CD4-positive, alpha-beta T cell treated with Interleukin-4 for 4 hours (primary cell): ENCODE results near the gene MED29.

ENCODE experiments used
- DNase-seq: peaks from one replicate; pipeline ENCODE4 v3.0.0-alpha.2; 2020

MED29 gene

GRCh38 chr19:39399668-39400050 lies 8.5 kb downstream of the MED29 start:
- no peak for DNase-seq

- no peak for DNase-seq
Observed at GRCh38 chr19:39400061-39400460, 8.9 kb downstream of the MED29 start.

- DNase-seq: no peak
Observed at GRCh38 chr19:39401070-39401548, 9.9 kb downstream of the MED29 start.

DNA sequence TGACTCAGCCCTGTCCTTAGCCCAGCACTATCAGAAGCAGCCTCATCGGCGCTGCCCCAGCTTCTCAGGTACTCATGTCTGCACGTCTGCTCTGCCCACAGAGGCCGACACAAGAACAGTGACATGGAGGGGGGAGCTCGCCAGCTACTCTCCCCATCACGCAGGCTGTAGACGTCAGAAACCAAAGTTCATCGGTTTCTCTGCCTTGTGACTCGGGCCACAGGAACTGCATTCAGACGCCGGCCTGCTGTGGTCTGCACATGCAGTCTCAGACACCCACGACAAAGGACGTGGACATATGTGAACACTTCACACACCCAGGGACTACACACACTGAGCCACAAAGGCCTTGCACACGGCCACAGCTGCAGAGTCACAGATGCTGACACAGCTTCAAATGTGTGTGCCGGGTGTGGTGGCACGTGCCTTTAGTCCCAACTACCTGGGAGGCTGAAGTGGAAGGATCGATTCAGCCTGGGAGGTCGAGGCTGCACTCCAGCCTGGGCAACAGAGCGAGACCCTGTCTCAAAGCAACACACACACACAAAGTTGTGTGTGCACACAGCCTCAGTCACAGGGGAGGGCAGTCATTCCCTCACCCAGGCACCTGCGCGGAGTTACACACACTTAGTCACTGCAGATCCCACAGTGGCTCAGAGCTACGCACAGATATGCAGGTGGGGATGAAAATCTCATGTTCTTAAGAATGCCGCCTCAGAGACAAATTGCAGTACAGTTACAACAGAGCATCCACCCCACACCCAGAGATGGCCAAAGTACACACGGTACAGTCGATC lies 10.6 kb downstream of the MED29 start:
- peak; percentile 96 for DNase-seq

DNA sequence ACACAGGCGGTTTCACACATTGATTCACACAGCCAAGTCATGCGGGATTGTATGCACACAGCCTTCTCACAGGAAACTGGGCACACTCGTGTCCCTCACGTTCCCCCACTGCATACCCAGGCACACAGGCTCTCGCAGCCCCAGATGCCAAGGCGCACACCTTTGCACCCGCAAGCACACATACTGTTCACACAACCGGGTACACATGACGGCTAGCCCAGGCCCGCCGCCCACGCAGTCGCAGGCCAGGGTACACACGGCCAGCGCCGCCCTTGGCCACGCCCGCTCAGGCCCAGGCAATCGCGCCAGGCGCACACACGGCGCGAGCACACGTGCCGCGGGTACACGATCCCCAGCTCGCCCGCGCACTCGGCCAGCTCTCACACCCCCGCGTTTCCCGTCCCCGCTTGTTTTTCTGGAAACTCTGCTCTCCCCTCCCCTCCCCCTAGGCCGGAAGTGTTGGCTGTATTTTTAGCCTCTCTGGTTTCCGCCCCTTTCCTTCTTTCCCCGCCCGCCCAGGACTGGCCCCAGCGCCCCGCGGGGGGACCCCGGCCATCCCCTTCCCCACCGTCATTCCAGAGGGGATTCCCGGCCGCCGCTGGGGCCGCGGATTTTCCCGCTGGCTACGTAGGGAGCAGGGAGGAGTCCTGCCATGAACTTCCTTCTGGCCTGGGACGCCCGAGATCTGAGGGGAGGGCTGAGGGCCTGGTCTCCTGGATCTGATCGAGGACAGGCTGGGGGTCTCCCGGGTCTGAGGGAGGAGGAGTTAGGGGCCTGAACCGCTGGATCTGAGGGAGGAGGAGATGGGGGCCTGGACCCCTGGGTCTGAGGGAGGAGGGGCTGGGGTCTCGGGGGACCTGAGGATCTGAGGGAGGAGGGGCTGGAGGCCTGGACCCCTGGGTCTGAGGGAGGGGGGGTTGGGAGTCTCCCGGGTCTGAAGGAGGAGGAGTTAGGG lies 11.4 kb downstream of the MED29 start:
- DNase-seq: peak; percentile 83

DNA sequence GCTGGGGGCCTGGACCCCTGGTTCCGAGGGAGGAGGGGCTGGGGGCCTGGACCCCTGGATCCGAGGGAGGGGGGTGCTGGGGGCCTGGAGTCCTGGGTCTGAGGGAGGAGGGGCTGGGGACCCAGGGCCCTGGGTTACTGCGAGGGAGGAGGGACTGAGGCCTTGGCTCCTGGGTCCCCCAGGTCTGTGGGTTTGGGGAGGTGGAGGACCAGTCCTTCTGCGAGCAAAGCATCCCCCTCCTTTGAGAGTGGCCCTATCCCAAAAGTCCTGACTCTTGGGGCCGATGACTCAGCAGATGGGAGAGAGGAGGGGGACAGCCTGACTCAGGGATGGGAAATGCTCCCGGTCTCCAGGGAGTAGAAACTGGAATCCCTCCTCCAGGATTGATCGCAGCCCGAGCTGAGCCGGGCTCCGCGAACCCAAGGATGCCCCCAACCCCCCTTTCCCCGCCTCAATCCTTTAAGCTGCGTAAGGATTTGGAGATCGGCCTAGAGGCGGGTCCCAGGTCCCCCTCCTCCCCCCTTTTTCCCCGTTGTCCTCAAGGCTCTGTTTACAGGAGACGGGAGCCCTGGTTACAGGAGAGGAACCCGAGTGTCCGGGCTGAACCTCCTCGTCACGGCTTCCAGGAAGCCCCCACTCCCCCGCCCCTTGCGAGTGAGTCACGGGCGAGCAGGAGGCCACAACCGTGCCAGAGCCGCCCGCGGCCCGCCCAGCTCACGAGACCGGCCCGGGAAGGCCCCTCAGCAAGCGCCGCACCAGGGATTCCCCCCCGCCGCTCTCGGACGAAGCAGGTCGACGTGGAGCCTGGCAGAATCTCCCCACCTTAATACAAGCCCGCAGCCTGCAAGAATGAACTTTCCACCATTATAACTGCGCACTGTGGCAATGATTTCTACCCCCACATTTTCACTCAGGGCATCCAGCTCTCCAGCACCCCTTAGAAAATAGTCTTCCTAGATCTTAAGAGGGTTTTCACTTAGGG lies 12.4 kb downstream of the MED29 start:
- DNase-seq: peak; percentile 97

DNA sequence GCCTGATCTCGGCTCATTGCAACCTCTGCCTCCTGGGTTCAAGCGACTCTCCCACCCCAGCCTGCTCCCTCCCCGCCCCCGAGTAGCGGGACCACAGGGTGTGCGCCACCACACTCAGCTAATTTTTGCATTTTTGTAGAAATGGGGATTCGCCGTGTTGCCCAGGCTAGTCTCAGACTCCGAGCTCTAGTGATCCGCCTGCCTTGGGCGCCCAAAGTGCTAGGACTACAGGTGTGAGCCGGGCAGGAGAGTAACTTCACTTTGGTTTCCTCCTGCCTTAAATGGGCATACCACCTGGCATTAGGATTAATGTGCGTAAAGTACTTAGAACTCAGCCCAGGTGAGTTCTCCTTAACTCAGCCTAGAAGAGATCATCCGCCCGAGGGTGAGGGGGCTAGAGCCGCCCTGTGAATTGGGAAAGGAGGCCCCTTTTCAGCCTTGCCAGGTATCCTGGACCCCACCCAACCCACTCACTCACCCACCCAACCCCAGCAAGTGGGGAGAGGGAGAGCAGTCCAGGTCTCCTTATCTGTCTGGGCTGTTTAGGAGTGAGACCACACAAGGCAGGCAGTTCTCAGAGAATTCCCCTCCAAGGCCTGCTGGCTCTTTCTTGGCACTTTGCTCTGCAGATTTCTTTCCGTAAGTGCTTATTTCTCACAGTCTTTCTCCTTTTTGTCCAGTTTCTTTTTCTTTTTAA lies 14.2 kb downstream of the MED29 start:
- DNase-seq: peak; percentile 24

GRCh38 chr19:39405958-39406655 lies 14.9 kb downstream of the MED29 start:
- DNase-seq: peak; percentile 94

DNA sequence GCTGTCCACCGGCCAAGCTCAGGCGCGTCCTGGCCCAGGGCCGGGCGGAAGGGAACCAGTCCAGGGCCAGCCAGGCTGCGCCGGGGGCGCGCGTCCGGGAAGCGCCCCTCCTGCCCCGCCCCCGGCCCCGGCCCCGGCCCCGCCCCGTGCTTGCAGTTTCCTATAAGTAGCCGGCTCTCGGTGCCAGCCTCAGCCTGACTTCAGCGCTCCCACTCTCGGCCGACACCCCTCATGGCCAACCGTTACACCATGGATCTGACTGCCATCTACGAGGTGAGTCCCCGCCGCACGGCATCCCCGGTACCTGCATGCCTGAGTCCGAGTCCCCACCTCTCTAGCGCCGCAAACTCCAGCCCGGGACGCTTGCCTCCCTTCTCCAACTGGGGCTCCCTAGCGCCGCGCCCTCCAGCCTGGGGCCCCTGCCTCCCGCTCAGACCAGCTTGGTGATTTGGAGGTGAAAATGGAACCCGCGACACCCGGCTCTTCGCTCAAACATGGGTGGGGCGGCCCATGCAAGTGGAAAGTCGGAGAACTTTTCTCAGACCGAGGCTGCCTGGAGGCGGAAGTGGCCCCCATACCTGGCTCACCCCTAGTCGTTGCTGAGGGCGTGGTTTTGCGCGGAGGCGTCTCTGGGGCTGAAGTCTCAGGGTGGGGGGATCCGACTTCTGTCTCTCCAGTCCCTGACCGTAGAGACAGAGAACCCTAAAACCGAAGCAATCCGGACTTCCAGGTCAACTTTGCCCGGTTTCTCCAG lies 15.7 kb downstream of the MED29 start, which contains the start of gene ZFP36:
ZFP36 (plus strand) TSS at position 192 of the 754 bp plus-strand sequence; CDS start at position 250, 58 bp downstream.
- DNase-seq: peak; percentile 91

DNA sequence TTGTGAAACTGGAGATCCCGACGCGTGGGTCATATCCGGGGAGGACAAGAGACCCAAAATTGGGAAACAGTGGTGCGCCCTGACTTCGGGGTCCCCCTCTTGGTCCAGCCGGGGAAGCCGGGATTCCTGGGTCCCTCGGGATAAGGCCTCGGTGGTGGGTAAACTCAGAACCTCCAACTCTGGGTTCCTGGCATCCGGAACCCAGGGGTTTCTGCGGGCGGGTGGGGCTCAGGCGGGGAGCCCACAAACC lies 16.2 kb downstream of the MED29 start:
- no peak for DNase-seq

- DNase-seq: peak; percentile 78
Observed at GRCh38 chr19:39407660-39408391, 16.6 kb downstream of the MED29 start.

DNA sequence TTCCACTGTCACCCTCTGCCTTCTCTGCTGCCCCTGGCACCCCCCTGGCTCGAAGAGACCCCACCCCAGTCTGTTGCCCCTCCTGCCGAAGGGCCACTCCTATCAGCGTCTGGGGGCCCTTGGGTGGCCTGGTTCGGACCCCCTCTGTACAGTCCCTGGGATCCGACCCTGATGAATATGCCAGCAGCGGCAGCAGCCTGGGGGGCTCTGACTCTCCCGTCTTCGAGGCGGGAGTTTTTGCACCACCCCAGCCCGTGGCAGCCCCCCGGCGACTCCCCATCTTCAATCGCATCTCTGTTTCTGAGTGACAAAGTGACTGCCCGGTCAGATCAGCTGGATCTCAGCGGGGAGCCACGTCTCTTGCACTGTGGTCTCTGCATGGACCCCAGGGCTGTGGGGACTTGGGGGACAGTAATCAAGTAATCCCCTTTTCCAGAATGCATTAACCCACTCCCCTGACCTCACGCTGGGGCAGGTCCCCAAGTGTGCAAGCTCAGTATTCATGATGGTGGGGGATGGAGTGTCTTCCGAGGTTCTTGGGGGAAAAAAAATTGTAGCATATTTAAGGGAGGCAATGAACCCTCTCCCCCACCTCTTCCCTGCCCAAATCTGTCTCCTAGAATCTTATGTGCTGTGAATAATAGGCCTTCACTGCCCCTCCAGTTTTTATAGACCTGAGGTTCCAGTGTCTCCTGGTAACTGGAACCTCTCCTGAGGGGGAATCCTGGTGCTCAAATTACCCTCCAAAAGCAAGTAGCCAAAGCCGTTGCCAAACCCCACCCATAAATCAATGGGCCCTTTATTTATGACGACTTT lies 17.4 kb downstream of the MED29 start:
- no peak for DNase-seq

DNA sequence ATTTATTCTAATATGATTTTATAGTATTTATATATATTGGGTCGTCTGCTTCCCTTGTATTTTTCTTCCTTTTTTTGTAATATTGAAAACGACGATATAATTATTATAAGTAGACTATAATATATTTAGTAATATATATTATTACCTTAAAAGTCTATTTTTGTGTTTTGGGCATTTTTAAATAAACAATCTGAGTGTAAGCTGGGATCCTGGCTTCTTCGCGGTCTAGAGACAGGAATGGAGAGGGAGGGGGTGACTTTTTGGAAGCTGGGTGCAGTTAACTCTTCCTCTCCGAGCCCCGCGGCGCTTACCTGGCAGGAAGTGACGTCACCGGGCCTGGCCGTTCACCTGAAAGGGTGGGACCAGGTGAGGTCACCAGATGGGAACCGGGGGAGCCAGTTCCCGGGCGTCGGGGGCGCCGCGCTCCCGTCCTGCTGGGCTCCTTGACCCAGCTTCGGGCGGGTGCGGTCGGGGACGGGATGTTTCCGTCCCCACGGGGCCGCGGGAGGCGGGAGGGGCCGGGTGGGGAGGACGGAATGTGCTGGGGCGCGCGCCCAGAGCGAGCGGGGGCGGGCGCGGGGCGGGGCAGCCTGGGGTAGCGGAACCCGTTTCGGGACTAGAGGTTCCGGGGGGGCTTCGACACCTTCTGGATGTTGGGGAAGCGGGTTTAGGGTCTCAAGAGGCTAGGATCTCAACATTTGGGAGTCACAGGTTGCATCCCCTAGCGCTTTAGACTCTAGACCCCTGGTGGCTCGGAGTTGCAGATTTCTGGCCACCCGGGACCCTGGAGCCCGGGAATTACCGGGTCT lies 18.2 kb downstream of the MED29 start:
- peak; percentile 87 for DNase-seq

DNA sequence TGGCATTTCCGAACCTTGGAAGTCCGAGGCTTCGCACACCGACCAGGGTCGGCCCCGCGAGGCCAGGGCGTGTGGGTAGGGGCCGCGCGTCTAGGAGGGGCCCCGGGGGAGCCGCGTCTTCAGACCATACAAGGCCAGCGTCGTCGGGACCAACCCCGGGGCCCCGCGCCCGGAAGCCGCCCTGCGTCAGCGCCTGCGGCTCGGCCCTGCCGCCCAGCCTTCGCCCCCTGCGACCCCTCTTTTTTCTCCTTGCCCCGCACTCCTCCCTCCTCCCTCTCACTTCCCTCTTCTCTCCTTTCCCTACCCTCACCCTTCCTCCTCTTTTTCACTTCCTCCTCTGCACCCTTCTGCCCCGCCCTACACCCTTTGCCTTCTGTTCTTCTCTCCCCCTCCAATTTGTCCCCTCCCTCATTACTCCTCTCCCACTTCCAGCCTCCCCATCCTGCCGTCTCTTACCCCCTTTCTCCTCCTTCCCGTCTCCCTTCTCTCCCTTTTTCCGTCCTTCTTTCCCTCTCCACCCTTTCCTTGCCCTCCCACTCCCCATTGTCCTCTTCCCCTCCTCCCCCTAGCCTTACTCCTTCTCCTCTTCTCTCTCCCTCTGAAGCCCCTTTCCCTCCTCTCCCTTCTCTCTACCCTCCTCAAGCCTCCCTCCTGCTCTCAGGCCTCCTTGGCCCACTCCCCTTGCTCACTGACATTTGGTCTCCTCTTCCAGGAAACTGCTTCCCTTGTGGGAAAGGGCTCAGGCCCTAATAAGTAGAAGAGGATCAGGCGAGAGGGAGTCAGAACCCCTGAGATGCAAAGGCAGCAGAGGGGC lies 19.0 kb downstream of the MED29 start:
- peak; percentile 64 for DNase-seq

DNA sequence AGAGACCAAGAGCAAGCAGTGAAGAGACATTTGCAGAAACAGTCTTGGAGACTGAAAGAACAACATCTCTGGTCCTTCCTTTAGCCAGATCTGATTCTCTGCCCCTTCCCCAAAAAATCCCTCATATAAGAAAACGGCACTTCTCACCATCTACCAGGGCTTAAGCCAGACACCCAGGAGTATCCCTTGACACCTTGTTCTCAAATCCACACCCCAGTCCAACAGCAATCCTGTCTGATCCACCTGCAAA lies 19.6 kb downstream of the MED29 start:
- DNase-seq: no peak

DNA sequence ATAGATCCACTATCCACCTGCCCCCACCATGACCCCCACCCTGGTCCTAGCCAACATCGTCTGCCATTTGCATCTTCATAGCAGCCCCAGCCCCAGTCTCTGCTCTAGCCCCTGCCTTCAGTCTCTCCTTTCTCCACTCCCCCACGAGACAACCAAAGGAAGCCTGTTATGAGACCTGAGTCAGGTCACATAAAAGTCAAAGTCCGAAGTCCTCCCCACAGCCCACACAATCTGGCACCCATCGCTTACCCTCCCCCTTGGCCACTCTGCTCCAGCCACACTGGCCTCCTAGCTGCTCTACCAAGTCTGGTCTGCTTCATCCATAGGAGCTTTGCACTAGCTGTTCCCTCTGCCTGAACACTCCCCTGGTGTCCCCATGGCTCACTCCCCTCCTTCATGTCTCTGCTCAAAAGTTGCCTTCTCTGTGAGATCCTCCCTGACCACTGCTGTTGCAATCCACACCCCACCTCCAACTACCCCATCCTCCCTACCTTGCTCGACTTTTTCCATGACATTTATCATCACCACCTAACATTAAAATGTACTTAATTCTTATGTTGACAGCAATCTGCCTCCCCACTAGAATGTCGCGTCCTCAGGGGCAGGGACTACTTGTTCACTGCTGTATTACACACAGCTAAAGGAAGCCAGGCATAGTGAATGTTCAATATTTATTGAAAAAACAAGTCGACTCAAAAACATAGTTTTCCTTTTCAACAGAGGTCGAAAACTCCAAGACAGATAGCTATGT lies 20.1 kb downstream of the MED29 start:
- DNase-seq: no peak

GRCh38 chr19:39411832-39412099 lies 20.6 kb downstream of the MED29 start:
- DNase-seq: peak; percentile 93
